HCT116 (cell line): ENCODE results near the gene CCDC83. TPM values are rescaled to one million over a fixed set of nuclear protein-coding genes. Genes with fewer than 3 reads are reported as not detected.

Experiments
- ATAC-seq: fragments of 200-7000 bp; cut with Tn5 transposase; 2 replicates; pipeline ENCODE4 v1.9.1; 2020; ENCODE audit warnings: mild to moderate bottlenecking, moderate library complexity
- BruUV-seq: library from RNA; stranded (reverse); fragments of 400-500 nt; replicated peaks from 2 replicates; lab custom pipeline; 2021; lab: Mats Ljungman, UMichigan
- CTCF ChIA-PET: fragments of 300-600 bp; sonication (Branson Sonifier 250); formaldehyde crosslinking; loops from one replicate; lab custom pipeline; 2021; ENCODE audit warnings: antibody characterized with exemption; lab: Charles Lee
- POLR2A ChIA-PET: fragments of 300-600, 350-600 bp; sonication (Branson Sonifier 250); formaldehyde crosslinking; loops from one replicate; lab custom pipeline; 2021; ENCODE audit warnings: antibody characterized with exemption; lab: Charles Lee
- RAD21 ChIA-PET, 2 experiments: fragments of 300-600 bp; sonication (Branson Sonifier 250); formaldehyde crosslinking; loops; one replicate each; lab custom pipeline; 2023; ENCODE audit warnings: low total read pairs in 2 of 2; ENCODE audit not compliant: uncharacterized antibody in 2 of 2, unreplicated experiment in 2 of 2, low non-redundant PET in 1 of 2; lab: Charles Lee
- DNase-seq: peaks from one replicate; pipeline ENCODE4 v3.0.0-alpha.2; 2010; ENCODE audit warnings: low read depth, low spot score
- H2AFZ ChIP-seq: fragments of 200-600 bp; shearing (Covaris generic), sonication (generic); 2 replicates; pipeline ENCODE4 v1.6.1; 2017; ENCODE audit warnings: low read depth, mixed run types, mixed read lengths, antibody characterized with exemption, low read length; ENCODE audit not compliant: poor library complexity, severe bottlenecking
- H3K27ac ChIP-seq: 2 replicates; pipeline ENCODE4 v1.5.1; 2012; ENCODE audit warnings: low read depth, low read length
- H3K27me3 ChIP-seq: fragments of 200-600 bp; sonication (generic); 2 replicates; pipeline ENCODE4 v1.6.1; 2016; ENCODE audit warnings: mixed run types, low read length, mixed read lengths; ENCODE audit not compliant: insufficient read depth
- H3K36me3 ChIP-seq, 2 experiments: fragments of 200-500 bp in 1 of 2; fragments of 200-600 bp in 1 of 2; sonication (Bioruptor generic) in 1 of 2; sonication (generic) in 1 of 2; 2 replicates each; pipeline versions ENCODE4 v1.5.1 to v1.6.1; 2014 to 2016; ENCODE audit warnings: low read length in 2 of 2, inconsistent platforms in 1 of 2, mixed read lengths in 1 of 2, mixed run types in 1 of 2; ENCODE audit not compliant: insufficient read depth in 2 of 2, control insufficient read depth in 1 of 2
- H3K4me1 ChIP-seq, 2 experiments: fragments of 200-600 bp in 1 of 2; sonication (generic) in 1 of 2; 2 replicates each; pipeline versions ENCODE4 v1.5.1 to v1.6.1; 2012 to 2017; ENCODE audit warnings: low read length in 2 of 2, inconsistent platforms in 1 of 2, mild to moderate bottlenecking in 1 of 2, mixed read lengths in 1 of 2, mixed run types in 1 of 2, moderate library complexity in 1 of 2; ENCODE audit not compliant: insufficient read depth in 2 of 2, control insufficient read depth in 1 of 2
- H3K4me2 ChIP-seq: fragments of 200-600 bp; sonication (generic); 2 replicates; pipeline ENCODE4 v1.6.1; 2017; ENCODE audit warnings: mixed run types, low read length, mixed read lengths
- H3K4me3 ChIP-seq, 2 experiments: fragments of 200-600 bp in 1 of 2; sonication (generic) in 1 of 2; replicated peaks in 1 of 2; 2 replicates each; pipeline ENCODE4 v1.5.1; 2011 to 2016; ENCODE audit warnings: low read length in 2 of 2, control low read depth in 1 of 2, low read depth in 1 of 2, mild to moderate bottlenecking in 1 of 2, mixed read lengths in 1 of 2, mixed run types in 1 of 2
- H3K79me2 ChIP-seq: fragments of 200-600 bp; sonication (generic); 2 replicates; pipeline ENCODE4 v1.6.1; 2017; ENCODE audit warnings: mild to moderate bottlenecking, mixed run types, low read length, moderate library complexity, mixed read lengths; ENCODE audit not compliant: insufficient read depth
- H3K9ac ChIP-seq: fragments of 200-600 bp; sonication (generic); 2 replicates; pipeline ENCODE4 v1.6.1; 2016; ENCODE audit warnings: low read length, mixed read lengths
- H3K9me2 ChIP-seq: fragments of 200-600 bp; sonication (generic), shearing (Covaris generic); 2 replicates; pipeline ENCODE4 v1.6.1; 2017; ENCODE audit warnings: mixed run types, mild to moderate bottlenecking, moderate library complexity; ENCODE audit not compliant: insufficient read depth
- H3K9me3 ChIP-seq, 2 experiments: fragments of 200-500 bp in 1 of 2; fragments of 200-600 bp in 1 of 2; sonication (Bioruptor generic) in 1 of 2; sonication (generic) in 1 of 2; 2 replicates each; pipeline ENCODE4 v1.6.1; 2014 to 2017; ENCODE audit warnings: low read length in 2 of 2, mixed read lengths in 2 of 2, inconsistent platforms in 1 of 2, low read depth in 1 of 2, mild to moderate bottlenecking in 1 of 2, mixed run types in 1 of 2, moderate library complexity in 1 of 2; ENCODE audit not compliant: control insufficient read depth in 1 of 2, insufficient read depth in 1 of 2
- H4K20me1 ChIP-seq: fragments of 200-600 bp; sonication (generic), shearing (Covaris generic); 2 replicates; pipeline ENCODE4 v1.6.1; 2017; ENCODE audit warnings: mixed run types, mild to moderate bottlenecking, moderate library complexity; ENCODE audit not compliant: insufficient read depth
- CBX3 ChIP-seq: IDR thresholded peaks from 2 replicates; pipeline ENCODE4 v1.6.1; 2012; ENCODE audit warnings: low read depth
- CEBPB ChIP-seq: IDR thresholded peaks from 2 replicates; pipeline ENCODE4 v1.6.1; 2012; ENCODE audit warnings: low read depth
- EGR1 ChIP-seq: IDR thresholded peaks from 2 replicates; pipeline ENCODE4 v1.6.1; 2012; ENCODE audit warnings: low read depth
- EZH2 ChIP-seq: fragments of 200-600 bp; sonication (generic); IDR thresholded peaks from 2 replicates; pipeline ENCODE4 v1.6.1; 2017; ENCODE audit warnings: antibody characterized with exemption, mixed run types
- JUND ChIP-seq: IDR thresholded peaks from 2 replicates; pipeline ENCODE4 v1.6.1; 2012
- POLR2AphosphoS5 ChIP-seq: IDR thresholded peaks from 2 replicates; pipeline ENCODE4 v1.6.1; 2011; ENCODE audit warnings: mild to moderate bottlenecking, low read depth, low read length, moderate library complexity
- SP1 ChIP-seq: IDR thresholded peaks from 2 replicates; pipeline ENCODE4 v1.6.1; 2012; ENCODE audit warnings: low read depth
- TCF7L2 ChIP-seq: IDR thresholded peaks from 2 replicates; pipeline ENCODE4 v1.7.0; 2011; ENCODE audit warnings: borderline replicate concordance, inconsistent platforms; ENCODE audit not compliant: insufficient read depth, insufficient read length; ENCODE audit errors: extremely low read depth
- YY1 ChIP-seq: IDR thresholded peaks from 2 replicates; pipeline ENCODE4 v1.6.1; 2011; ENCODE audit warnings: low read length, low read depth, moderate library complexity, mild to moderate bottlenecking; ENCODE audit not compliant: insufficient replicate concordance; ENCODE audit errors: extremely low read depth
- ZNF274 ChIP-seq: fragments of 200-500 bp; sonication (Bioruptor generic); IDR thresholded peaks from 2 replicates; pipeline ENCODE4 v1.6.1; 2014; ENCODE audit warnings: mild to moderate bottlenecking, low read depth, low read length, inconsistent platforms
- intact Hi-C: fragments of 100-400 bp; cut with micrococcal nuclease; formaldehyde crosslinking; loops from 2 replicates; pipeline ENCODE4 v1.10.0; 2022
- total RNA-seq: library from RNA; stranded (reverse); gene quantifications from one replicate; pipeline ENCODE4 v1.2.1, GENCODE V29; 2021; ENCODE audit not compliant: unreplicated experiment
- TF ChIP-seq, protein P1 (sequence below): IDR thresholded peaks from 2 replicates; pipeline ENCODE4 v1.6.1; 2012
- TF ChIP-seq, protein P2 (sequence below): IDR thresholded peaks from 2 replicates; pipeline ENCODE4 v1.6.1; 2012; ENCODE audit warnings: low read depth

The CCDC83 gene
- total RNA-seq, 1 experiment from 2014 or later: not detected

DNA sequence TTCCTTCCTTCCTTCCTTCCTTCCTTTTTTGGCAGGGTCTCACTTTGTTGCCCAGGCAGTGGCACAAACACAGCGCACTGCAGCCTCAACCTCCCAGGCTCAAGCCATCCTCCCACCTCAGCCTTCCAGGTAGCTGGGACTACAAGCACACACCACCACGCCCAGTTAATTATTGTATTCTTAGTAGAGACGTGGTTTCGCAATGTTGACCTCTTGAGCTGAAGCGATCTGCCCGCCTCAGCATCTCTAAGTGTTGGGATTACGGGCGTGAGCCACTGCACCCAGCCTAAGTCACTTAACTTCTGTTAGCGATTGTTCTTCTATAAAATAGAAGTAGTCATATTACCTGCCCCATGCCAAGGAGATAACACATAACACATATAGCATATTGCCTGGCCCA lies 41.5 kb upstream of the CCDC83 start:
- ATAC-seq: no peak
- POLR2A ChIA-PET: no interaction called here
- Histone ChIP-seq H3K27ac (no peak overlapping the region), H3K79me2 (no peaks in the 10 kb centered on the region), H3K27me3 (no peaks in the 10 kb centered on the region), H3K36me3 (no peaks in the 10 kb centered on the region), H3K9ac (no peak overlapping the region), H4K20me1 (no peaks in the 10 kb centered on the region), H3K9me3 (no peaks in the 10 kb centered on the region), H3K4me2 (peak overlapping the region; percentile 22; the same call in 1 of the 2 replicates), H3K4me3 (no peak overlapping the region), H3K9me2 (no peaks in the 10 kb centered on the region), H3K4me1 (peaks cover 15 to 55% of the 10 kb centered on the region in 2 experiments), H2AFZ (no peak overlapping the region)
- DNase-seq: no peak
- no TSS peak for BruUV-seq
- no peak for TF ChIP-seq POLR2AphosphoS5
- peak; percentile 69 for TF ChIP-seq CEBPB
- RAD21 ChIA-PET: no interaction called here
- intact Hi-C loops: no loop called here
- CTCF ChIA-PET: no interaction called here

DNA sequence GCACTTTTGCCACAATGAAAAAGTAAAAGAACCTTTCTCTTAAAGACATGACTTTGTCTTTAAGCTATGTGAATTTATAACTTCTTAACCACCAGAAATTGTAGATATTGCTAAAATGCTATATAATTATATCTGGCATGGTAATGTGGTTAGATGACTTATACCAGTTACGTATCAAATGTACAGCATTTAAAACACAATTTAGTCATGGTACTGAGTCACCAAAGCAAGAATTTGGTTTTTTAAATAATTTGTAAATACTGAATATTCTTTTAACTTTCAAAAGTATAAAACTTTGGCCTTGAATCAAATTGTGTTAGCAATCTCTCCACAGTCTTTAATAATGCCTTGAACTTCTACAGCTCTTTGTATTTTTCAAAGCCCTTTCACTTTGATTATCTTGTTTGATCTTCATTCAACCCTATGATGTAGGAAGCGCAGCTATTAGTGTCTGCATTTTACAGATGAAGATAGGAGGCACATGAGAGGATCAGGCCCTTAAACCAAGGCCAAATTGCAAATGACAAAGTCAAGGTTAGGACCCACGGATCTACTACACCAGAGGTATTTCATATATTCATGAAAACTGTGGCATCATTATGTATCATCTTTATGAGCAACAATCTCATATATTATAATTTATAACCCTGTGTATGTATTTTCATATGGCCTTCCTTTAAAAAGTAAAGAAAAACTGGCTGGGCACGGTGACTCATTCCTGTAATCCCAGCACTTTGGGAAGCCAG lies 39.8 kb upstream of the CCDC83 start:
- Histone ChIP-seq H3K9ac (no peak overlapping the region), H2AFZ (no peak overlapping the region), H3K36me3 (no peaks in the 10 kb centered on the region), H3K9me3 (no peaks in the 10 kb centered on the region), H4K20me1 (no peaks in the 10 kb centered on the region), H3K27me3 (no peaks in the 10 kb centered on the region), H3K9me2 (no peaks in the 10 kb centered on the region), H3K4me1 (peaks cover 10 to 43% of the 10 kb centered on the region in 2 experiments), H3K27ac (no peak overlapping the region), H3K4me2 (peak overlapping the region; percentile 24; the same call in 1 of the 2 replicates), H3K79me2 (no peaks in the 10 kb centered on the region), H3K4me3 (no peak overlapping the region)
- CTCF ChIA-PET: no interaction called here
- DNase-seq (no peak), ATAC-seq (no peak)
- peak; percentile 96 for TF ChIP-seq TCF7L2
- no peak for TF ChIP-seq JUND
- TF ChIP-seq EZH2: no peak
- TF ChIP-seq ZNF274: no peak
- TF ChIP-seq, protein P1, sequence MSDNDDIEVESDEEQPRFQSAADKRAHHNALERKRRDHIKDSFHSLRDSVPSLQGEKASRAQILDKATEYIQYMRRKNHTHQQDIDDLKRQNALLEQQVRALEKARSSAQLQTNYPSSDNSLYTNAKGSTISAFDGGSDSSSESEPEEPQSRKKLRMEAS: no peak
- no peak for TF ChIP-seq CBX3
- TF ChIP-seq SP1: 0 out of 2 replicates have a peak, but pooled peaks have one; percentile 16
- TF ChIP-seq YY1: no peak
- TF ChIP-seq, protein P2, sequence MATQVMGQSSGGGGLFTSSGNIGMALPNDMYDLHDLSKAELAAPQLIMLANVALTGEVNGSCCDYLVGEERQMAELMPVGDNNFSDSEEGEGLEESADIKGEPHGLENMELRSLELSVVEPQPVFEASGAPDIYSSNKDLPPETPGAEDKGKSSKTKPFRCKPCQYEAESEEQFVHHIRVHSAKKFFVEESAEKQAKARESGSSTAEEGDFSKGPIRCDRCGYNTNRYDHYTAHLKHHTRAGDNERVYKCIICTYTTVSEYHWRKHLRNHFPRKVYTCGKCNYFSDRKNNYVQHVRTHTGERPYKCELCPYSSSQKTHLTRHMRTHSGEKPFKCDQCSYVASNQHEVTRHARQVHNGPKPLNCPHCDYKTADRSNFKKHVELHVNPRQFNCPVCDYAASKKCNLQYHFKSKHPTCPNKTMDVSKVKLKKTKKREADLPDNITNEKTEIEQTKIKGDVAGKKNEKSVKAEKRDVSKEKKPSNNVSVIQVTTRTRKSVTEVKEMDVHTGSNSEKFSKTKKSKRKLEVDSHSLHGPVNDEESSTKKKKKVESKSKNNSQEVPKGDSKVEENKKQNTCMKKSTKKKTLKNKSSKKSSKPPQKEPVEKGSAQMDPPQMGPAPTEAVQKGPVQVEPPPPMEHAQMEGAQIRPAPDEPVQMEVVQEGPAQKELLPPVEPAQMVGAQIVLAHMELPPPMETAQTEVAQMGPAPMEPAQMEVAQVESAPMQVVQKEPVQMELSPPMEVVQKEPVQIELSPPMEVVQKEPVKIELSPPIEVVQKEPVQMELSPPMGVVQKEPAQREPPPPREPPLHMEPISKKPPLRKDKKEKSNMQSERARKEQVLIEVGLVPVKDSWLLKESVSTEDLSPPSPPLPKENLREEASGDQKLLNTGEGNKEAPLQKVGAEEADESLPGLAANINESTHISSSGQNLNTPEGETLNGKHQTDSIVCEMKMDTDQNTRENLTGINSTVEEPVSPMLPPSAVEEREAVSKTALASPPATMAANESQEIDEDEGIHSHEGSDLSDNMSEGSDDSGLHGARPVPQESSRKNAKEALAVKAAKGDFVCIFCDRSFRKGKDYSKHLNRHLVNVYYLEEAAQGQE: no peak
- TF ChIP-seq EGR1: no peak
- POLR2A ChIA-PET: no interaction called here
- BruUV-seq: no TSS peak
- RAD21 ChIA-PET: no interaction called here
- intact Hi-C loops: no loop called here
